Neural progenitor cell (in vitro differentiated cells): ENCODE data around the gene KIDINS220.

Experiments used
- CTCF ChIP-seq: fragments of 200-600 bp; sonication (generic); IDR thresholded peaks from 2 replicates; pipeline ENCODE4 v1.5.1; 2017; ENCODE audit warnings: antibody characterized with exemption, mild to moderate bottlenecking
- EZH2 ChIP-seq: fragments of 200-600 bp; sonication (generic); IDR thresholded peaks from 2 replicates; pipeline ENCODE4 v1.6.1; 2017; ENCODE audit warnings: antibody characterized with exemption, mild to moderate bottlenecking, moderate library complexity

DNA sequence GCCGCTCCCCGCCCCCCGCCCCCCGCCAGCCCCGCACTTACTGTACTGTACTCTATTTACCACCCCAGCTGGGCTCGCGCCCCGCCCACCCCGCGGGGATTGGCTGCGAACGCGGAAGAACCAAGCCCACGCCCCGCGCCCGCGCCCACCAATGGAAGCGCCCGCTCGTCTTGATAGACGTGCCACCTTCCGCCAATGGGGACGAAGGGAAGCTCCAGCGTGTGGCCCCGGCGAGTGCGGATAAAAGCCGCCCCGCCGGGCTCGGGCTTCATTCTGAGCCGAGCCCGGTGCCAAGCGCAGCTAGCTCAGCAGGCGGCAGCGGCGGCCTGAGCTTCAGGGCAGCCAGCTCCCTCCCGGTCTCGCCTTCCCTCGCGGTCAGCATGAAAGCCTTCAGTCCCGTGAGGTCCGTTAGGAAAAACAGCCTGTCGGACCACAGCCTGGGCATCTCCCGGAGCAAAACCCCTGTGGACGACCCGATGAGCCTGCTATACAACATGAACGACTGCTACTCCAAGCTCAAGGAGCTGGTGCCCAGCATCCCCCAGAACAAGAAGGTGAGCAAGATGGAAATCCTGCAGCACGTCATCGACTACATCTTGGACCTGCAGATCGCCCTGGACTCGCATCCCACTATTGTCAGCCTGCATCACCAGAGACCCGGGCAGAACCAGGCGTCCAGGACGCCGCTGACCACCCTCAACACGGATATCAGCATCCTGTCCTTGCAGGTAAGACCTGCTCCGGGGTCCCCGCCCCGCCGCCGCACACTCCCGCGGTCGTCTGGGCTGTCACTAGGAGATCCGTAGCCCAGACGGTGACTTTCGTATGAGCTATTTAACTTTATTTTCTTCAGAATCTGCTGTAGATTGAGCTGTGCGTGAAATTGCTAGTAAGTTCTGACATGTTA lies 155.4 kb downstream of the KIDINS220 start, which contains the start of gene ID2:
- TF ChIP-seq CTCF: no peak
- TF ChIP-seq EZH2: no peak
